Right lobe of liver (tissue), 6 donors: ENCODE results near the gene TNK1. TPM values are rescaled to one million over a fixed set of nuclear protein-coding genes. Genes with fewer than 3 reads are reported as not detected.
"Not testable (repeated sequence)": the region's sequence is repeated elsewhere in the genome, so short reads cannot be mapped to it uniquely, and the experiment has no call there.

Experiments
- ATAC-seq, 4 donors: fragments of 200-7000 bp; cut with Tn5 transposase; one replicate each; pipeline ENCODE4 v1.9.1; 2020; ENCODE audit warnings: mild to moderate bottlenecking in 4 of 4, moderate library complexity in 4 of 4
- DNase-seq, 3 donors: peaks; one replicate each; pipeline ENCODE4 v3.0.0-alpha.2; 2020
- H3K27ac ChIP-seq, 3 donors: fragments of 200-600 bp; one replicate each; pipeline ENCODE4 v1.8.0; 2022
- H3K27me3 ChIP-seq, 2 donors: fragments of 200-600 bp; one replicate each; pipeline ENCODE4 v1.8.0; 2022
- H3K36me3 ChIP-seq, 4 donors: fragments of 200-600 bp; sonication (generic) in 1 of 4; one replicate each; pipeline versions ENCODE4 v1.5.1 to v1.8.0; 2017 to 2022; ENCODE audit warnings: control low read depth in 1 of 4
- H3K4me1 ChIP-seq, 4 donors: fragments of 200-600 bp; sonication (generic) in 1 of 4; one replicate each; pipeline versions ENCODE4 v1.5.1 to v1.8.0; 2017 to 2022; ENCODE audit warnings: control low read depth in 1 of 4
- H3K4me3 ChIP-seq, 3 donors: fragments of 200-600 bp; one replicate each; pipeline ENCODE4 v1.8.0; 2022
- H3K9me3 ChIP-seq, 4 donors: fragments of 200-600 bp; sonication (generic) in 1 of 4; one replicate each; pipeline versions ENCODE4 v1.5.1 to v1.8.0; 2017 to 2022; ENCODE audit warnings: control low read depth in 1 of 4
- CTCF ChIP-seq, 4 donors: fragments of 200-600 bp in 3 of 4; fragments of 450-650 bp in 1 of 4; IDR thresholded peaks; one replicate each; pipeline versions ENCODE4 v1.5.1 to v1.8.0; 2016 to 2022; ENCODE audit warnings: antibody characterized with exemption in 4 of 4, mild to moderate bottlenecking in 2 of 4
- POLR2A ChIP-seq: fragments of 450-650 bp; IDR thresholded peaks from one replicate; pipeline ENCODE4 v1.6.1; 2017; ENCODE audit warnings: antibody characterized with exemption, mild to moderate bottlenecking
- WGBS: methylation state at CpG from one replicate; pipeline ENCODE4 v1.1.6; 2018; ENCODE audit warnings: low coverage, low lambda C conversion rate; ENCODE audit not compliant: insufficient coverage; ENCODE audit errors: missing lambda C conversion rate; 5-methylcytosine and 5-hydroxymethylcytosine counted together
- intact Hi-C, 2 donors: fragments of 100-400 bp; cut with DNase I; formaldehyde crosslinking; loops; one replicate each; pipeline versions ENCODE4 v1.11.2 to v1.14.1; 2022
- total RNA-seq, 6 experiments: library from RNA; depleted of rRNA in 2 of 6; stranded (reverse); fragments of >200 nt in 2 of 6; fragmentation: NEBNext Ultra II Directional in 3 of 6; extraction: Animal tissue kit (Norgen Biotek cat#: 25700) in 3 of 6; gene quantifications; one replicate each; pipeline versions ENCODE4 v1.1.0 to v1.2.4, GENCODE V29; 2016 to 2023
- donor health status: DM: no; HTN: yes; CAD: no.
- donor health status: DM: no; HTN: no; CAD: no.
- donor health status: DM: no; HTN: no; CAD: no.
- donor health status: DM: no; HTN: yes; CAD: no.
- donor health status: DM: no; HTN: yes; CAD: no.

TNK1 gene
- total RNA-seq, 6 experiments from 2014 or later = 2.9 to 5.1 (median 4.0) TPM

GRCh38 chr17:7336240-7337175 lies 44.4 kb upstream of the TNK1 start, which contains the start of gene ACAP1:
TSS of gene ACAP1 (plus strand) at chr17:7336529. CDS start at chr17:7336735, 206 bp downstream.
- ATAC-seq = peak; percentile 66 to 81 (median 68)
- no peaks in the 10 kb centered on the region for H3K4me1 ChIP-seq

DNA sequence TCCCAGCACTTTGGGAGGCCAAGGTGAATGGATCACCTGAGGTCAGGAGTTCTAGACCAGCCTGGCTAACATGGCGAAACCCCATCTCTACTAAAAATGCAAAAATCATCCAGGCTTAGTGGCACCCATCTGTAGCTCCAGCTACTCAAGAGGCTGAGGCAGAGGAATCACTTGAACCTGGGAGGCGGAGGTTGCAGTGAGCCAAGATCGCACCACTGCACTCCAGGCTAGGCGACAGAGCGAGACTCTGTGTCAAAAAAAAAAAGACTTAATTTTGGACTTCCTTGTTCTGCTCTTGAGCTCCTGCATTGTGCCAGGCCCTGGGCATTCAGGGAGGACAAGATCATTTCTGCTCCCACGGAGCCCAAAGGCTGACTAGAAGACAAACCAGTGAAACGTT lies 43.3 kb upstream of the TNK1 start:
- H3K9me3 ChIP-seq, intact Hi-C loops, H3K27ac ChIP-seq, DNase-seq, H3K4me3 ChIP-seq, H3K36me3 ChIP-seq, H3K27me3 ChIP-seq, ATAC-seq, H3K4me1 ChIP-seq: not testable (repeated sequence)
- 52% methylated on average over 3 of the region's 7 CpGs for WGBS

More at GRCh38 chr17:7336240-7337175, 44.4 kb upstream of the TNK1 start, which contains the start of gene ACAP1:
- Histone ChIP-seq H3K9me3 (no peaks in the 10 kb centered on the region), H3K36me3 (no peaks in the 10 kb centered on the region), H3K27me3 (no peaks in the 10 kb centered on the region), H3K4me3 (peak within 1 kb of the TSS in 2 of 3 donors; percentile 12 to 32), H3K27ac (no peak within 1 kb of the TSS)
- DNase-seq = peak in 1 of 3 donors; percentile 63
- intact Hi-C loops = no loop called here
- 34% methylated on average over 8 of the region's 17 CpGs for WGBS
- TF ChIP-seq CTCF (IDR thresholded peaks at IDR 0.05) = no peak
- no peak for TF ChIP-seq POLR2A

GRCh38 chr17:7340179-7340578 lies 40.7 kb upstream of the TNK1 start:
- Histone ChIP-seq H3K9me3 (no peaks in the 10 kb centered on the region), H3K36me3 (no peaks in the 10 kb centered on the region), H3K27me3 (no peaks in the 10 kb centered on the region), H3K4me1 (no peaks in the 10 kb centered on the region), H3K27ac (no peak overlapping the region), H3K4me3 (no peak overlapping the region)
- ATAC-seq = no peak
- WGBS = 67% methylated on average over 1 of the region's 2 CpGs
- intact Hi-C loops = loop anchor here in 1 of 2 donors (10.0 kb wide), 1 partner anchor 65 kb away; no protein-coding TSS in a partner anchor
- DNase-seq = no peak
- TF ChIP-seq POLR2A = no peak
- no peak for TF ChIP-seq CTCF (IDR thresholded peaks at IDR 0.05)

DNA sequence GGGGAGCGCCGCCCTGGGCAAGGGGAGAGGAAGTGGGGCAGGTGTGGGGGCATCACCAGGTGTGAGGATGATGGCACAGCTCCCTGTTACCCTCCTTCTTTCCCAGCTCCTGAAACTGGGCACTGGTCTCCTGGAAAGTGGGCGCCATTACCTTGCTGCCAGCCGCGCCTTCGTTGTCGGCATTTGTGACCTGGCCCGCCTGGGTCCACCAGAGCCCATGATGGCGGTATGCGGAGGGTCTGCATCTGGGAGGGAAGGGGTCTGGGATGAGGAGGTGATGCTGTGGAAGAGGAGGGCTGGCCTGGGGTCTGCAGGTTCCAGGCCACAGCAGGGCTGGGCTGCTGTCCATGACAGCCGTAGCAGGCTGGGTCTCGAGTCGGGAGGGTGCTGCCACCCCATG lies 39.0 kb upstream of the TNK1 start:
- no peaks in the 10 kb centered on the region for H3K27me3 ChIP-seq
- TF ChIP-seq CTCF (IDR thresholded peaks at IDR 0.05) = no peak
- no peak for TF ChIP-seq POLR2A
- H3K9me3 ChIP-seq = no peaks in the 10 kb centered on the region
- H3K27ac ChIP-seq = no peak overlapping the region
- intact Hi-C loops = loop anchor here in 1 of 2 donors (10.0 kb wide), 1 partner anchor 67 kb away; no protein-coding TSS in a partner anchor
- ATAC-seq (no peak), DNase-seq (no peak)
- WGBS = 100% methylated on average over 4 of the region's 13 CpGs
- H3K4me3 ChIP-seq = no peak overlapping the region
- no peaks in the 10 kb centered on the region for H3K4me1 ChIP-seq
- H3K36me3 ChIP-seq = no peaks in the 10 kb centered on the region

DNA sequence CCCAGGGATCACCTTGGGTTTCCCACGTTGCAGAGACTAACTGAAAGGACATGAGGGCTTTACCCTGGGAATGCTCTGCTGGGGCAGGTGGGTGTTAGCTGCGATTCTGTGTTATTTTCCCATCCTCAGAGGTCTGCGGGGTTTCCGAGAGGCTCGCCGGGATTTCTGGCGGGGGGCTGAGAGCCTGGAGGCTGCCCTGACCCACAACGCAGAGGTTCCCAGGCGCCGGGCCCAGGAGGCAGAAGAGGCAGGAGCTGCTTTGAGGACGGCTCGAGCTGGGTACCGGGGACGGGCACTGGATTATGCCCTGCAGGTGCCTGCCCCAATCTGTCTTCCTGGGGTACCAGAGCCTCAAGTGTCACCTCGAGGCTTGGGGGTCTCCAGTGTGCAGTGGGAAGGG lies 37.6 kb upstream of the TNK1 start:
- Histone ChIP-seq H3K4me1 (no peaks in the 10 kb centered on the region), H3K36me3 (no peaks in the 10 kb centered on the region), H3K27me3 (no peaks in the 10 kb centered on the region), H3K4me3 (no peak overlapping the region), H3K27ac (no peak overlapping the region), H3K9me3 (no peaks in the 10 kb centered on the region)
- WGBS = 60% methylated on average over 11 of the region's 15 CpGs
- no peak for ATAC-seq
- intact Hi-C loops = loop anchor here in 1 of 2 donors (10.0 kb wide), 1 partner anchor 68 kb away; no protein-coding TSS in a partner anchor
- TF ChIP-seq CTCF (IDR thresholded peaks at IDR 0.05) = no peak
- no peak for TF ChIP-seq POLR2A
- no peak for DNase-seq
